NCI-H2227 (cell line): ENCODE results near the gene LRIG2.
"Not testable (repeated sequence)": the region's sequence is repeated elsewhere in the genome, so short reads cannot be mapped to it uniquely, and the experiment has no call there.

Source experiments
- DNase-seq: peaks from one replicate; lab custom pipeline; 2025; ENCODE audit not compliant: unreplicated experiment; lab: John Stamatoyannopoulos, UW

LRIG2 gene

GRCh38 chr1:113057006-113057405 lies 16.0 kb upstream of the LRIG2 start:
- DNase-seq, result peak; percentile 11

- DNase-seq, result peak; percentile 43
These were observed 13.9 kb upstream of the LRIG2 start for GRCh38 chr1:113058941-113059706.

- DNase-seq, result not testable (repeated sequence)
These were observed 9.5 kb upstream of the LRIG2 start for GRCh38 chr1:113063456-113063855.

GRCh38 chr1:113072141-113072756 lies 749 bp upstream of the LRIG2 start:
- DNase-seq, result no peak

- peak; percentile 79 for DNase-seq
These were observed 517 bp downstream of the LRIG2 start for GRCh38 chr1:113073479-113073950.

- DNase-seq, result peak; percentile 46
These were observed 1.2 kb downstream of the LRIG2 start for GRCh38 chr1:113074237-113074636.

- not testable (repeated sequence) for DNase-seq
These were observed 5.0 kb downstream of the LRIG2 start for GRCh38 chr1:113077978-113078377.

- DNase-seq, result no peak
These were observed 13.5 kb downstream of the LRIG2 start for GRCh38 chr1:113086541-113086940.

- no peak for DNase-seq
These were observed 16.0 kb downstream of the LRIG2 start for GRCh38 chr1:113088972-113089371.

- no peak for DNase-seq
These were observed 17.1 kb downstream of the LRIG2 start for GRCh38 chr1:113090051-113090450.

GRCh38 chr1:113091988-113092594 lies 19.1 kb downstream of the LRIG2 start:
- DNase-seq, result no peak

GRCh38 chr1:113094506-113094905 lies 21.5 kb downstream of the LRIG2 start:
- no peak for DNase-seq

- DNase-seq, result no peak
These were observed 22.9 kb downstream of the LRIG2 start for GRCh38 chr1:113095790-113096455.

GRCh38 chr1:113096493-113096892 lies 23.5 kb downstream of the LRIG2 start:
- no peak for DNase-seq

- no peak for DNase-seq
These were observed 28.6 kb downstream of the LRIG2 start for GRCh38 chr1:113101588-113101987.

GRCh38 chr1:113103048-113103447 lies 30.1 kb downstream of the LRIG2 start:
- no peak for DNase-seq

GRCh38 chr1:113103977-113104376 lies 31.0 kb downstream of the LRIG2 start:
- DNase-seq, result no peak

GRCh38 chr1:113106910-113107309 lies 33.9 kb downstream of the LRIG2 start:
- no peak for DNase-seq

GRCh38 chr1:113109908-113110554 lies 37.0 kb downstream of the LRIG2 start:
- DNase-seq, result peak; percentile 60

- DNase-seq, result no peak
These were observed 45.3 kb downstream of the LRIG2 start for GRCh38 chr1:113118266-113118665.

GRCh38 chr1:113123737-113124136 lies 50.7 kb downstream of the LRIG2 start:
- no peak for DNase-seq
